GM19025 (cell line): Measurements from ENCODE around the gene FGF14.

ENCODE experiments used
- ATAC-seq: cut with Tn5 transposase; IDR thresholded peaks from one replicate; pipeline ENCODE4 v1.9.1; 2021; ENCODE audit warnings: mild to moderate bottlenecking, low read depth, moderate library complexity; ENCODE audit not compliant: unreplicated experiment

Gene FGF14

GRCh38 chr13:101757446-101758039 lies 644.3 kb downstream of the FGF14 start:
- ATAC-seq, result no peak

DNA sequence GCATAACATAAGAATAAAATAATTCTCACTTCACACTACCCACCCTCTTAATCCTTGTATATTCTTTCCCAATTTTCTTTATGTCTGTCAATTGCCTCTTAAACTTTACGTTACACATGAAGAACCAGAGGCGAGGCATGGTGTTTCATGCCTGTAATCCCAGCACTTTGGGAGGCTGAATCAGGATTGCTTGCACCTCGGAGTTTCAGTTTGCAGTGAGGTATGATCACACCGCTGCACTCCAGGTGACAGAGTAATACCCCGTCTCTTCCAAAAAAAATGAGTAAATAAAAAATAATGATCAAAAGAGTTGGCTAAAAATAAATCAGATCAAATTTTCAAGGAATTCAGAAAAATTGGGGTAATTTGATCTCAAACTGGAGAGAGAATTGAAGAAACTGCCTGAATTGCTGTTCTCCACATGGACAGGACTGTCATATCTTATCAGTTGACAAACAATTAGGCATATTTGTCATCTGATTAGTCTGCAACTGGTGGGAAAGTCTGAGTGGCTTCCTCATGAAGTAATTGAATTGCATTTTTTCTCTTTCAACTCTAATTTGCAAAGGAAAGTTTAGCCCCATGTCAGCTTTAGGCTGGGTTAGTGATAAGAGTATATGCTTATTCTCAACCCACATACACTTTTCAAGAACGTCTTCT lies 646.5 kb downstream of the FGF14 start:
- ATAC-seq, result no peak

DNA sequence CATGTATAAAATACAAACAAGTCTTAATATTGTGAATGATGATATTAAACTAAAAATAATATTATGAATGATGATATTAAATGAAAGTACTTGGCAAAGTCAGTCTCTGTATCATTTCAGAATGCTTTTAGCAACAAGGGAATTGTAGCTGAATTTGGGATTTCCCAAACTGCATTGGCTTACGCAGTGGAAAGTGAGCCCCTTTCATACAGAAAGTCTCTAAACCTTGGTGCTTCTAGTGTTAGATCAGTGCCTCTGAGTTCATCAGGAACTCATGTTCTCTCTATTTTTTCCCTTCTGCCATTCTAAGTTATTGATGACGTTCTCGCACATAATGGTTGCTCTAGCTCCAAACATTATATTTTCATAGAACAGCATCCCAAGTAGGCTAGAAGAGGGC lies 649.4 kb downstream of the FGF14 start:
- ATAC-seq, result no peak

GRCh38 chr13:101751488-101751887 lies 650.4 kb downstream of the FGF14 start:
- ATAC-seq, result no peak

- ATAC-seq, result no peak
Observed at GRCh38 chr13:101749584-101749983, 652.3 kb downstream of the FGF14 start.

- no peak for ATAC-seq
Observed at GRCh38 chr13:101747039-101747438, 654.8 kb downstream of the FGF14 start.

- ATAC-seq, result no peak
Observed at GRCh38 chr13:101746513-101746912, 655.3 kb downstream of the FGF14 start.

GRCh38 chr13:101739382-101740178 lies 662.3 kb downstream of the FGF14 start:
- ATAC-seq, result peak; percentile 98

DNA sequence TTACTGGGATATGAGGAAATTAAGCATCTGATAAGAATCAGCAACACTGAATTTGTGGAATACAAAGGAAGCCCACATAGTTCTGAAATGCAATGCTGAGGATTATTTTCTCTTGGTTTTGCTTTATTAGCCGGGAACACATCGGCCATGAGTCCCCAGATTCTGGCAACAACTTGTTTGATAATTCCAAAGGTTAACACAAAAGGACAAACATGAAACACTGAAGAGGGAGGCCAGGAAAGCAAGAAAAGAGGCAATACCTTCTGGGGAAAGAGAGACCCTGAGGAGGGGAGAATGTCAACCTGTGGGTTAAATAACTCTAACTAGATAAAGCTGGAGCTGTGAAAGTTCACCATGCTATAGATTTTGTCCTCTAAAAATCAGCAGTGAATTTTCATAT lies 663.5 kb downstream of the FGF14 start:
- no peak for ATAC-seq

DNA sequence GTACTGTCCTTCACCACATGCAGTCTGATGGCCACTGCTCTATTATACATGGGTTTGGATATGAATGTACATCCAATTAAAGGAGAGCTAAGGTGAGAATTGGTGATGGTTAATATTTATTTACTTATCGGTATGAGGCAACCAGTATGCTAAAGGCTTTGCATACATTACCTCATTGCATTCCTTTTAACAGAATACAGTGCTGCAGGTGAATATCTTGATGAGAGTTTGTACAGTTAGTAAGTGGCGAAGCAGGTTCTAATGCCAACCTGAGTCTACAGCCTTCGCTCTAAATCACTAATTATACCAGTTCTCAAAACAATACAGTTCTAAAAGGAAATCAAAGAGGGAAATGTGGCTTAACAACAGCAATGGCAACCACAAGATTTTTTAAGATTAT lies 665.3 kb downstream of the FGF14 start:
- ATAC-seq, result no peak

GRCh38 chr13:101730420-101731000 lies 671.3 kb downstream of the FGF14 start:
- no peak for ATAC-seq

DNA sequence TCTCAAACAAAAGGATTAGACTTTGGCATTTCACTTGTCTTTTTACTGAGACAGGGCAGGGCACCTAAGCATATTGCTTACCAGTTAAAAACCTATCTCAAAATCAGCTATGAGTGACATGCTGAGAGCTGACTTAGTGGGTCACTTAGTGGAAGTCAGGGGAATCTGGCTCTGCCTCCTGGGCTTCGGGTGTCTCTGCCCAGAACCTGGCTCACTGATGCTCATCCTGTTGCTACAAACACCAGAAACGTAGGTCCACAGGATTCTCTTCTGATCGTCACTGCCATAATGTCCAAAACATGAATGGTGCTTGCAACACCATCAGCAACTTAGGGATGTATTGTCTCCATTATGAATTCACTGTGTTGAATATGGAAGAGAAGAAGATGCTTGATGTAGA lies 673.2 kb downstream of the FGF14 start:
- ATAC-seq, result no peak

GRCh38 chr13:101728021-101728420 lies 673.8 kb downstream of the FGF14 start:
- ATAC-seq, result no peak

DNA sequence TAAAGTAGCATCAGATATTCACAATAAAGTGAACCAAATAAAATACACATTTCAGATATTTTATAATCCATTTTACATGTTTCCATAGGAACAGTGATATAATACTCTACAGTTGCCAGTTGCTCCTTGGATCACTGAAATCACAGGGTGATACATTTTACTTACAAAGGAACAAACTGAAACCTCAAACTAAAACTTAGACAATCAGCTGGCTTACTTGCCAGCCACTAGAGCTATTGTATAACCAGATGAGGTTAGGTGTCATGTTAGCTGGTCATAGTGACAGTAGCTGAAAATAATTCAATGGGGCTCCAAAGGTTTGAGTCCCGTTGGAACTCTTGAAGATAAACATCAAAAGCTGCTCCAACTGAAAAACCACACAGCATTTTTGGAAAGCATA lies 674.7 kb downstream of the FGF14 start:
- no peak for ATAC-seq

GRCh38 chr13:101726681-101727080 lies 675.2 kb downstream of the FGF14 start:
- ATAC-seq, result no peak

DNA sequence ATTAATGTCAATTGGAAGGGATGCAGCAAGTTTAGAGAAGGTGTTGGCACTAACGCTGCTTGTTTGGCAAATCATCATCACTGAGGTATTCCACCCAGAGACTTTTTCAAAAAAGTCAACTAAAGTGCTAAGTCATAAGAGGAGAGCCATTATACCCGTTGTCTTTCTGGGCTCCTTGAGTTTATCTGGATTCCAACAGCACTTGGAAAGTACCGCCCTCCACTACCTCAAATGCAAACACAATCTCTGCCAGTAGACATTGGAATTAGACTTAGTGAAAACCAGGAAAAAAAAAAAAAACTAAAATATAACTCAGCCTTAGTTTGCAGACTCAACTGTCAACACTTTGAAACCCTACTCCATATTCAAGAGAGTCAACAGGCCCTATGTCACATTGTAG lies 683.4 kb downstream of the FGF14 start:
- ATAC-seq, result no peak

DNA sequence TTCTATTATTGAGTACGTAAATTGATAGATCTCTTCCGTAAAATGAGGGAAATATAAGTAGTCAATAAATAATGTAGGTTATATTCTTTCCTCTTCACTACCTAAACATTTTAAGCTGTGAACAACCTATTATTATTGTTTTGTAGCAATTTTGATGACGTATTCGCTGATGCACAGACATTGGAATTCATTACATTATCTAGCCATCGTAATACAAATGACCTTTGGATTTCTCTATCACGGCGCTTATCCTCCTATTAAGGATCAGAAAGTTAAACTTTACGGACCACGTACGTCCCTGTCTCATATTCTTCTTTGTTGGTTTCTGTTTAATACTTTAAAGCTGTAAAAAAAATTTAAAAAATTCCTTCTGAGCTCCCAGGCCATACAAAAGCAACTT lies 684.5 kb downstream of the FGF14 start:
- no peak for ATAC-seq

- no peak for ATAC-seq
Observed at GRCh38 chr13:101714195-101714594, 687.7 kb downstream of the FGF14 start.

- ATAC-seq, result no peak
Observed at GRCh38 chr13:101712026-101712348, 689.9 kb downstream of the FGF14 start.

DNA sequence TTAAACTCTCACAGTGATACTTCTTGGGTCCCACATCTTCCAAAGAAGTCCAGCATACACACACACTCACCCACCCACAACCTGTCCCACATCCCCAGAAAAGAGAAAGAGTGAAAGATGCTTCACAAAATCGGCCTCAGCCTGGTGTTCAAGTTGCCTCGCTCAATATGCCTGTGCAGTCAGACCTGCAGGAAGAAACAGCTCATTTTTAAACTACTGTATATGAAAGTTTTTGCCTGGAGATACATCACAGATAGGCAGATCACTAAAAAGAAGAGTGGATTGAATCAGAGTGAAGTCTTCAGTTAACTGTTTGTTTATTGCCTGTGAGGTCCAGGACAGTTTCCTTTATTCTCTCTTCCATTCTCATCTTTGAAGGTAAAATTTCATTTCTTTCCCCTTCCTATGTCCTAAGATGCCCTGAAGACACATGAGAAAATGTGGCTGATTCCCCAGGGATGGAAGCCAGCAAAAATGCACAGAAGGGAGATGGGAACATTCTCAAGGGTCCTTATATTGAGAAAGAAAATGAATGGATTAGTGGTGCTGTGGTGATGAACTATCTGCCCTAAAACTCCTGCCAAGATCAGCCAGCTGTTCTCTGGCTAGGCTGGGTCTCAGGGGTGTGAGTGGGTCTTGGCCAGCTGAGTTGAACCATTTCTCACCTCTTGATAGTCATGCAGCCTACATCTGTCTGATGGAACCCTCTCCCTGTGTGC lies 690.4 kb downstream of the FGF14 start:
- ATAC-seq, result no peak

GRCh38 chr13:101709952-101710351 lies 691.9 kb downstream of the FGF14 start:
- no peak for ATAC-seq
